ENCODE results near the gene SHISA6. TPM values are rescaled to one million over a fixed set of nuclear protein-coding genes. Genes with fewer than 3 reads are reported as not detected.

Gene SHISA6
- total RNA-seq, 2 donors from 2014 or later: 0.07 TPM; not detected in 1

GRCh38 chr17:11487469-11487868 lies 246.5 kb downstream of the SHISA6 start:
- Histone ChIP-seq H3K4me1 (no peaks in the 10 kb centered on the region), H3K9me3 (no peaks in the 10 kb centered on the region), H3K27ac (no peak overlapping the region), H3K27me3 (no peaks in the 10 kb centered on the region), H3K4me3 (no peak overlapping the region), H3K36me3 (no peaks in the 10 kb centered on the region)
- DNase-seq (ENCODE audit: low spot score): peak; percentile 11
- TF ChIP-seq, protein P1, sequence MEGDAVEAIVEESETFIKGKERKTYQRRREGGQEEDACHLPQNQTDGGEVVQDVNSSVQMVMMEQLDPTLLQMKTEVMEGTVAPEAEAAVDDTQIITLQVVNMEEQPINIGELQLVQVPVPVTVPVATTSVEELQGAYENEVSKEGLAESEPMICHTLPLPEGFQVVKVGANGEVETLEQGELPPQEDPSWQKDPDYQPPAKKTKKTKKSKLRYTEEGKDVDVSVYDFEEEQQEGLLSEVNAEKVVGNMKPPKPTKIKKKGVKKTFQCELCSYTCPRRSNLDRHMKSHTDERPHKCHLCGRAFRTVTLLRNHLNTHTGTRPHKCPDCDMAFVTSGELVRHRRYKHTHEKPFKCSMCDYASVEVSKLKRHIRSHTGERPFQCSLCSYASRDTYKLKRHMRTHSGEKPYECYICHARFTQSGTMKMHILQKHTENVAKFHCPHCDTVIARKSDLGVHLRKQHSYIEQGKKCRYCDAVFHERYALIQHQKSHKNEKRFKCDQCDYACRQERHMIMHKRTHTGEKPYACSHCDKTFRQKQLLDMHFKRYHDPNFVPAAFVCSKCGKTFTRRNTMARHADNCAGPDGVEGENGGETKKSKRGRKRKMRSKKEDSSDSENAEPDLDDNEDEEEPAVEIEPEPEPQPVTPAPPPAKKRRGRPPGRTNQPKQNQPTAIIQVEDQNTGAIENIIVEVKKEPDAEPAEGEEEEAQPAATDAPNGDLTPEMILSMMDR (IDR thresholded peaks at IDR 0.05): no peak

- no peaks in the 10 kb centered on the region for H3K36me3 ChIP-seq
- no peaks in the 10 kb centered on the region for H3K9me3 ChIP-seq
- no peaks in the 10 kb centered on the region for H3K4me1 ChIP-seq
- TF ChIP-seq, protein P1 (IDR thresholded peaks at IDR 0.05): no peak
- no peak overlapping the region for H3K27ac ChIP-seq
- no peak overlapping the region for H3K4me3 ChIP-seq
- no peak for DNase-seq (ENCODE audit: low spot score)
- no peaks in the 10 kb centered on the region for H3K27me3 ChIP-seq
Observed at GRCh38 chr17:11488407-11488806, 247.4 kb downstream of the SHISA6 start.

DNA sequence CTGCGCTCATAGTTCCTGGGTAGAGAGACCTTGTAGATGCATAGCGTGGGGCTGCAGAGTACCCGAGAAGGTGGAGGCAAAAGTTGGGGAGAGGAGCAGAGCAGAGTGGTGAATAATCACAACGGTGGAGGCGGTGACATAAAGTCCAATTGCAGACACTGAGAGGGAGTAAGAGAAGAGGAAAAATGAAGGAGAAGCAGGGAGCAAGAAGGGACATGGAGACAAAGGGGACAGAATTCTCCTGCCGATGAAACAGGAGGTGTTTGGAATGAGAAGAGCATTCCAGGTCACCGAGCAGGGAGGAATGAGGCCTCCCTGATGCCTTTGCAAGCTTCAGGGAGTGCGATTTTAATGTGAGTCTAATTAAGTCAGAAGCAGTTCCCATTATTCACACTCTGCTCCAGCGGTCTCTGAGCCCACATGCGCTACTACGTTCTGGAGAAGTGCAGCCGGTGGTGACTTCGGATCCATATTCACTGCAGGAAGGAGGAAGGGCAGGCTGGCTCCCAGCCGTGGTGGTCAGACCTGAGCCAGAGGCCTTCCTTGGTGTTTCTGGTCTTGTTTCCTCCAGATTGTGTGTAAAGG lies 249.2 kb downstream of the SHISA6 start:
- Histone ChIP-seq H3K9me3 (no peaks in the 10 kb centered on the region), H3K36me3 (no peaks in the 10 kb centered on the region), H3K4me1 (no peaks in the 10 kb centered on the region), H3K27ac (no peak overlapping the region), H3K4me3 (no peak overlapping the region), H3K27me3 (no peaks in the 10 kb centered on the region)
- DNase-seq (ENCODE audit: low spot score): peak; percentile 16
- TF ChIP-seq, protein P1 (IDR thresholded peaks at IDR 0.05): no peak

DNA sequence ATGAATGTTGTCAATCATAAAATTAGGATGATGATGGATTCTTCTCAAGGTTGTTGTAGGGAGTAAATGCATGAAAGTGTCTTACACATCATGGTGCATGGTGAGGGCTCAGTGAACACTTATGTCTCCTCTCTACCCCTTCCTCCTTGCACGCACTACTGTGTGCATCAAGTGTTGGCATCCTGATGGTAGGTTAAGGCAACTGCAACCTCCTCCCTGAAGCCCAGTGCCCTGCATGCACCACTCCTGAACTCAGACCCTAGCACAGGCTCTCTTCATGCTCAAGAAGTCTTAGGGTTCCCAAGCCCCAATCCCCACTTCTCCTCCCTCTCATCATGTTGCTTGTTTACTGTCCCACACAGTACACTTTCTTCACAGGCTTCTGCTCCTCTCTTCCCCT lies 251.5 kb downstream of the SHISA6 start:
- Histone ChIP-seq H3K36me3 (no peaks in the 10 kb centered on the region), H3K27ac (no peak overlapping the region), H3K4me3 (no peak overlapping the region), H3K27me3 (no peaks in the 10 kb centered on the region), H3K4me1 (no peaks in the 10 kb centered on the region), H3K9me3 (no peaks in the 10 kb centered on the region)
- peak; percentile 46 for DNase-seq (ENCODE audit: low spot score)
- TF ChIP-seq, protein P1 (IDR thresholded peaks at IDR 0.05): no peak

DNA sequence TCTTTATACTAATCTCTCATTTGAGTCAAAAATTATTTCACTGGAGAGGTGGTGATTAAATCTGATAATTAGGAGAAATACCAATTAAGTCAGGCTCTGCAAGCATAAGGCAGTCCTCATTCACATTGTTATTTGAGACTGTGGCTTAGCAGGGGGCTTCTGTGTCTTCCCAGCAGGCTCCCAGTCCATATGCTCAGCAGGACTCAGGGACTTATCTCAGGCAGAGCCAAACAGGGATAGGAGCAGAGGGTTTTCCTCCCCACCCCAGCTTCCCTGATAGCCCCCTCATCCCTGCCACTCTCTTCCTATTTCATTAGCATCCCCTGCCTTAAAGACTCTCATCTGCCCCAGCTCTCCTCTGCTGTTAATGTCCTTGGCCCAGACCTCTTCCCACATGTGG lies 252.9 kb downstream of the SHISA6 start:
- no peak overlapping the region for H3K4me3 ChIP-seq
- H3K27ac ChIP-seq: no peak overlapping the region
- no peaks in the 10 kb centered on the region for H3K27me3 ChIP-seq
- peak; percentile 43 for DNase-seq (ENCODE audit: low spot score)
- no peaks in the 10 kb centered on the region for H3K36me3 ChIP-seq
- TF ChIP-seq, protein P1 (IDR thresholded peaks at IDR 0.05): no peak
- no peaks in the 10 kb centered on the region for H3K4me1 ChIP-seq
- H3K9me3 ChIP-seq: no peaks in the 10 kb centered on the region

GRCh38 chr17:11495613-11496012 lies 254.6 kb downstream of the SHISA6 start:
- Histone ChIP-seq H3K27me3 (no peaks in the 10 kb centered on the region), H3K36me3 (no peaks in the 10 kb centered on the region), H3K27ac (no peak overlapping the region), H3K9me3 (no peaks in the 10 kb centered on the region), H3K4me1 (no peaks in the 10 kb centered on the region), H3K4me3 (no peak overlapping the region)
- TF ChIP-seq, protein P1 (IDR thresholded peaks at IDR 0.05): no peak
- DNase-seq (ENCODE audit: low spot score): peak; percentile 42
